GM18508 (cell line): ENCODE measurements around the gene KEL.

Source experiments
- ATAC-seq: cut with Tn5 transposase; IDR thresholded peaks from one replicate; pipeline ENCODE4 v1.9.1; 2021; ENCODE audit warnings: moderate number of reproducible peaks; ENCODE audit not compliant: insufficient read depth, unreplicated experiment

Gene KEL

DNA sequence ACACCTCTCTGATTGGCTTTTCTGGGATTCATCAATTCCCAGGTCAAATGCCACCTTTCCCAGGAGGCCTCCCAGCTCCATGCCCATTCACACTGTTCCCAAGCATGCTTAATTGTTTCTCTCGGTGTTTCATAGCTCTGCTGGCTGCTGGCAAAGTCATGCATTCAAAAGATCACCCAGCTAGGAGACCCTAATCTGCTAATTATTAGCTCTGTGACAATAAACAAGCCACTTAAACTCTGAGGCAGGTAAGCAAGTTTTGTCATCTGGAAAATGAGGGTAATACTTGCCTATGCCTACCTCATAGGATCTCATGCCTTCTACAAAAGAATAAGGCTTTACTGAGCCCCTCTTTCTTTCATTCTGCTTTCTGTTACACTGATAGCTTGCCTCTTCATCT is 828 bp upstream of the KEL start:
- ATAC-seq: no peak

DNA sequence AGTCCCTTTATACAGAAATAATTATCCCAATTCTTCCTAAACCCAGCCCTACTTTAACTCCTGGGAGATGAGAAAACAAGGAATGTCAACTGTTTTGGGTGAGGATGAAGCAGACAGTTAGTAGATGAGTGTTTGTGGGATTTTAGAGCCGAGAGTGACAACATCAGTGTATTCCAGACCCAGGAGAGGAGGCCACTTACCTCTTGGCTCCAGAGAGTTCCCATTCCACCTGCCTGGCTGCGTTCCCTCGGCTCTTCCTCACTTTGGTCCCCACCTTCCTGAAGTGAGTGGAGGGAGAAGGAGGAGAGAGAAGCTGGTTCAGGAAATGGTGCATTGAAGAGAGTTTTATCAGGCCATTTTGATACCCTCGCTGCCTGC is 579 bp downstream of the KEL start:
- no peak for ATAC-seq

GRCh38 chr7:142960955-142961512 is 1.1 kb downstream of the KEL start:
- ATAC-seq: no peak

DNA sequence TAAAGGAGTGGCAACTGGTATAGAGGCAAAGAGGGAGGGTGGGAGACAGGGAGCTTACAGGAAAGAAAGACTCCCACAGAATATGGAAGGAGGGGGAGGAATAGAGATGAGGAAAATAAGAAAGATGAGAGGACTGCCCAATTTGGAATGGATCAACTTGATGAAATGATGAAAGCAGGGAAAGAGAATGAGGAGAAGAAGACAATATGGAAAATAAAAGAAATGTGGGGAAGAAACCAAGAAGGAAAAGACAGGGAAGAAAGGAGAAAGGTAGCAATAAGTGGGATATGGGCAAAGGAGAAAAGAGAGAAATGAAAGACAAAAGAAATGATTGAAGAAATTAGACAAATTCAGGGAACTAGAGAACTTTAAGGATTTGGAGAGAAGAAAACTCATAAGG is 3.0 kb downstream of the KEL start:
- ATAC-seq: no peak

DNA sequence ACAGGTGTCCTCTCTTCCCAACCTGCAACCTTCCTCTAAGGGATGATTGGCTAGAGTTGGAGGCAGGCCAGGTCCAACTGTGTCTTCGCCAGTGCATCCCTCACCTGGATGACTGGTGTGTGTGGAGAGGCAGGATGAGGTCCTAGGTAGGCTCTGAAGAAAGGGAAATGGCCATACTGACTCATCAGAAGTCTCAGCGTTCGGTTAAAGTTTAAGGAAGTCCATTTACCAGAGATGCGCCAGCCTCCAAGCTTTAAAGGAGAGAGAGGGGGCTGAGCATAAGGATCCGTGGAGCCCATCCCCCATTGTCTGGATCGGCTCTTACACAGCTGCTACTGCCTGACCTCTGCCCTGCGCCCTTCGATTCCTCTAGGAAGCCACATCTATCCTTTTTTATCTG is 4.4 kb downstream of the KEL start:
- no peak for ATAC-seq

GRCh38 chr7:142956951-142957623 is 5.1 kb downstream of the KEL start:
- ATAC-seq: no peak

GRCh38 chr7:142954680-142955268 is 7.4 kb downstream of the KEL start:
- no peak for ATAC-seq

DNA sequence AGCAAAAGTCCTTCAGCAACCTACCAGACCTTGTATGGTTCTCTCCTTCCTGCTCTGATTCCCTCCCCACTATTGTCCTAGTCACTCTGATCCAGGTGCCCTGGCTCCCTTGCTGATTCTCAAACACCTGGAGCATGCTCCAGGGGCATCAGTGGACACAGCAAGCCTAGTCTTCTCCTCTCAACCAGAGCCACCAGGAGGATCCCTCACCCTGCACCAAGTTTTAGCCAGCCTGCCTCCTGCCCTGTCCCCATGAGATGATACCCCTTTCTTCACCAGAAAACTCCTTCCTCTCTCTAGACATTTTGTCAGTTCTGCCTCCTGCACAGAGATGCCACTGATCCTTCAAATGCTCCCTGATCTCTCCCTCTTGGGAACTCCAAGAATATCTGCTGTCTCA is 11.9 kb downstream of the KEL start:
- no peak for ATAC-seq

DNA sequence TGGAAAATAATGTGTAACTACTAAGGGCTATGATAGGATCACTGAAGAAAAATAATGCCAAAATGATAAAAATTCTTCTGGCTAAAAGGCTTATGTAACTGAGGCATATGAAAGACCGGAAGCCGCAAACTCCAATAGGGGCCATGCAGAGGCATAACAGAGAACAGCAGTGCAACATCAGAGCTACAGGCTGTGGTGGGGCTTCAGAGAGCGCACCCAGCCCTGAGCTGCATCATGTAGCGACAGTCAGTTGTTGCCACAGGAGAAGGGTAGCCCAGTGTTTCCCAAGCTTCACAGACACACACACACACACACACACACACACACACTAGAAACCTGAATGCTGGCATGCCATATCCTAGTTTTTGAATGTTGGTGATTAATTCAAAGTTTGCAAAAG is 13.6 kb downstream of the KEL start:
- ATAC-seq: no peak

DNA sequence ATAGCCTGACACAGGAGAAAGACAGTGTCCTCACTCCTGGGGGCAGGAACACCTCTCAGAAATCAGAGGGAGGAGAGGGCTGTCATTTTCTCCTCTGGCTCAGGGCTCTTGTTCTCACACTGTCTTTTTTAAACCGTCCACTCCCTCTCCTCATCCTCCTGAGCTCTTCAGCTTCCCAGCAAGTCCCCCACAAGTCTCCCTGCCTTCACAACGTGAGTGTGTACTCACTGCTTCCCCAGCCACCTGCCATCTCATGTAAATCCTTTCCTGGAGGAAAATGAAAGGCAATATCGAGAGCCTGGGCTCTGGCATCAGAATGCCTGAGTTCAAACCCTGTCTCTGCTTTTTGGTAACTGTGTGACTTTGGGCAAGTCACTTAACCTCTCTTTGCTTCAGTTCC is 17.2 kb downstream of the KEL start:
- ATAC-seq: no peak

- ATAC-seq: no peak
Measured at GRCh38 chr7:142943706-142944268, 18.4 kb downstream of the KEL start.

DNA sequence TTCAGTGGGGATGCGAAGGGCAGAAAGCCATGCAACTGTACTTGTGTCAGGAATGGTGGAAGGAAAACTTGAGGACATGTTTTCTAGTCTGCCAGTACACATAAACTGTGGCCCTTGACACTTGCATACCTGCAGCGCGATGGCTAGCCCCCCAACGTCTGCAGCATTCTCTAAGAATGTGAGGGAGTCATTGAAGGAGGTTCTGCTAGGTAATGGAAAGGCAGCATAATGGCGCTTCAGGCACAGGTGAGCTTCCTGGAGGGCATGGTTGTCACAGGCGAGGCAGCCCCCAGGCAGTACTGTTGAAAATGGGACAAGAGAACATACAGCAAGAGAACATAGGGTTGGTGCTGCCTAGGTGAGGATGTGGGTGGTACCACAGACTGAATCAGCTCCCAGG is 19.4 kb downstream of the KEL start:
- no peak for ATAC-seq

GRCh38 chr7:142941541-142941940 is 20.6 kb downstream of the KEL start:
- ATAC-seq: no peak

DNA sequence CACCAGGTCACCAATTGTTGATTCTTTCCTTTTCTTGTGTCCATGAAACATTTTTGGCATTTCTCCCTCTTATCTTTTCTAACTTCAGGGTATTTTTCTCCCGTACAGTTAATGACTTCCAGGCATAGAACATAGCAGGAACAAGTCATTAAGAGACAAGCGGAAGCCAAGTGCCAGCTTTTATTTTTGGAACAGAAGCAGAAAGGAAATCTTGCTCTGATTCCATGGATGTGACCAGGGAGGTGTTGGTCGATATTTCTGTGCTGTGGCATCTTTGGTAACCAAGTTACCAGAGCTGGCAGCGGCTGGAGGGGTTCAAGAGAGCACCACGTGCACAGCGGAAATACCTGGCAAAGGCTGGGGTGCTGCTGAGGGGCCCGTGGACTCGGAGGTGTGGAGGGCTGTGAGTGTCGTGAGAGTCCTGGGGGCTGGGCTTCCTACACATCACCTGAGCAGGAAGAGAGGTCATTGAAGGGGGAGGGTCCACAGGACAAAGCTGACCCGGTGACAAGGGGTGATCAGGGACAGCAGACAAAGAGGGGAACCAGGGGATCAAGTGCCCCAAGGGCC is 21.1 kb downstream of the KEL start:
- ATAC-seq: no peak

DNA sequence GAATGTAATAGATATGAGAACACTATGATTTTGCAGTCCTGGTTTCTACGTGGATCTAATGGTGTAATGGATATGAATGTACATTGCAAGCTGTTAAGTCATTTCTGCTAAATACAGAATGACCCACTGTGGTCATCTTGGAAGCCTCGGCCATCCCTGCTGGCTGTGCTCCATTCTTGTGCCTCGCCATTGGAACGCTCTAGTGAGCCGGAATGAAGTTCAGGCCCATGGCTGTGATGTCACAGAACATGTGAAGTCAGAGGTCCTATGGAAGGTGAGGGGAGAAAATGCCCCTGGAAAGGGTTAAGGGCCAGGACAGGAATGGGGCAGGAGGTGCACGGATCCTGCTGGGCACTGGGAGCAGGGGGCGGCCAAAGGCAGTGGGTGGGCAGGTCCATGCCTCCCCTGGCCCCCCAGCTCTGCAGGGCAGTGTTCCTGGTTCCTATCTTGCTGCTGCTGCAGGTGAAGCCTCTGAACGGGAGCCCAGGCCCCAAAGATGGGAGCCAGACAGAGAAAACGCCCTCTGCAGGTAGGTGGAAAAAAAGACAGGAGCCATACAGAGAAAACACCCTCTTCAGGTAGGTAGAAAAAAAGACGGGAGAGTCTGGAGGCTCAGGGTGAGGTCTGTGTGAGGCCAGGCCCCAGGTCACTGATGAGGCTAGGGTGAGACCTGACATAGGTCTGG is 22.8 kb downstream of the KEL start, which contains the start of gene LLCFC1:
Gene LLCFC1 (plus strand): TSS at position 259 of the 685 bp plus-strand sequence. CDS start 138 bp downstream, at position 397.
- ATAC-seq: no peak

GRCh38 chr7:142938611-142939010 is 23.6 kb downstream of the KEL start:
- ATAC-seq: no peak

DNA sequence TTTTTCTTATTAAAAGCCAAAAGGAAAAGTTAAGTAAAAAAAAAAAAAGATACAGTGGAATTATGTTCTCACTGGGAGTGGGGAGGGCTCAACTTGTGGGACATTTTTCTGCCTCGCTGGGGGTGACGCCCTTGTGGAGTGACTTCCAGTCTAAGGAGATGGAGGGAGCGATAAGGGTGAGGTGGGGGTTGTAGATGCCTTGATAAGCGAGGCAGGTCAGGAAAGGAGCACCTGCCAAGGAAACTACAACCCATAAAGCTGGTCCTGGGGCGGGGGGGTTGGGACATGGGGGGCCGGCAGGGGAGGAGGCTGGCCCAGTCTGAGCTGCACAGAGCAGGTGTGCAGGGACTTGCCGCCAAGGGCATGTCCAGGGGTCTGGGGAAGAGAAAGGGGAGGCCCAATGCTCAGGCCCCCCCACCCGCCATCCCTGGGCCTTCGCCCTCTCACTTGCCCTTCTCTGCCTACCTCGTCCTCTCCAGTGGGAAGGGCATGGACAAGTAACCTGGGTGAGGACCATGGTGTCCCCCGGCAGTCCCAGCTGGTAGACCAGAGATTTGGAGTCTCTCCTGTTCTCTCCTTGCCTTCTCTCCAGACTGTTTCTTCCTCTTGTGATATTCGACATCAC is 26.1 kb downstream of the KEL start:
- no peak for ATAC-seq

GRCh38 chr7:142934056-142934455 is 28.1 kb downstream of the KEL start:
- no peak for ATAC-seq

DNA sequence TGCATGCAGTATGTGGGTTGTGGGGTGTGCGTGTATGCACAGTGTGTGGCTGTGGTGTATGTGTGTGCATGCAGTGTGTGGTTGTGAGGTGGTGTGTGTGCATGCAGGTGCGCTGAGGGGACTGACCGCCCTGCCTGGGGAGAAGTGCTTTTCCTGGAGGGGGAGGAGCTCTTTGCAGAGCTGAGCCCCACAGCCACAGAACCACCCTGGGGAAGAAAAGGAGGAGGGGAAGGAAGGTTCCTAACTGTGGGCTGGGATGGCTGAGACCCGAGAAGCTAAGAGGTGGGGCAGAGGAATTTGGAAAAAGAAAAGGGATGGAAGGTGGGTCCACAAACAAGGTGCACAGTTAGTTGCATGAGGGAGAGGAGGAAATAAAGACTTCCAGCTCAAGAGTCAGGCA is 28.5 kb downstream of the KEL start, which contains the start of gene TRPV5:
Gene TRPV5 (minus strand): TSS at position 123 of the 400 bp plus-strand sequence. CDS start 287 bp downstream, outside the sequence.
- no peak for ATAC-seq

DNA sequence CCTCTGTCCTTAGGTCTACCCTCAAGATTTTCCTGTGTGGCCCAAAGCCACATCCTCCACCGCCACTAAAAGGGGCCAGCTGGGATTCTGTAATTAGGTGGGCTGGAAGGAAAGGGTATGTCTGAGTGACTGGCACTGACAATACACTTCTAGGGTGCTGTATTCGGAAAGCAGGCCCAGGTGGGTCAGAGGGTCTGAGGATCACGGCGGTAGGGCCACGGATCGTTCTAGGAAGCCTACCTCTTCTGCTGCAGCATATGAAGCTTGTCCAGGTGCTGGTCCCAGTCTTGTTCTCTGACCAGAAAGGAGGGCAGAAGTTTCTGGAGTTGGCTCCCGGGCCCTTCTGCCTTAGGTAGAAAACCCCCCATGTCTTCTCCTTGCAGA is 29.1 kb downstream of the KEL start:
- no peak for ATAC-seq
